Transverse colon (tissue), 4 donors: ENCODE data around the gene AK4. TPM values are rescaled to one million over a fixed set of nuclear protein-coding genes. Genes with fewer than 3 reads are reported as not detected.
"Not testable (repeated sequence)": the region's sequence is repeated elsewhere in the genome, so short reads cannot be mapped to it uniquely, and the experiment has no call there.

Experiments used
- DNase-seq: peaks from one replicate; pipeline ENCODE4 v3.0.0-alpha.2; 2019
- H3K27ac ChIP-seq, 4 donors: fragments of 200-600 bp; sonication (generic); 2 replicates each; pipeline ENCODE4 v1.5.1; 2016 to 2018; ENCODE audit warnings: inconsistent platforms in 4 of 4
- H3K27me3 ChIP-seq: fragments of 200-600 bp; sonication (generic); 2 replicates; pipeline ENCODE4 v1.5.1; 2017; ENCODE audit warnings: inconsistent platforms
- H3K36me3 ChIP-seq, 4 donors: fragments of 200-600 bp; sonication (generic); 2 replicates each; pipeline ENCODE4 v1.5.1; 2017 to 2019; ENCODE audit warnings: inconsistent platforms in 4 of 4
- H3K4me1 ChIP-seq, 4 donors: fragments of 200-600 bp; sonication (generic); 2 replicates each; pipeline ENCODE4 v1.5.1; 2017 to 2020; ENCODE audit warnings: inconsistent platforms in 4 of 4
- H3K4me3 ChIP-seq, 4 donors: fragments of 200-600 bp; sonication (generic); 1 replicate in 1 of 4; 2 replicates in 3 of 4; pipeline versions ENCODE4 v1.5.1 to v1.6.1; 2017 to 2019; ENCODE audit warnings: inconsistent platforms in 4 of 4
- H3K9me3 ChIP-seq, 2 donors: fragments of 200-600 bp; sonication (generic); 2 replicates each; pipeline ENCODE4 v1.5.1; 2017 to 2019; ENCODE audit warnings: inconsistent platforms in 2 of 2
- EP300 ChIP-seq: sonication (generic); formaldehyde crosslinking; IDR thresholded peaks from one replicate; pipeline ENCODE4 v1.6.1; 2017; ENCODE audit warnings: antibody characterized with exemption, low read depth
- POLR2A ChIP-seq: fragments of 450-650 bp; IDR thresholded peaks from one replicate; pipeline ENCODE4 v1.6.1; 2016; ENCODE audit warnings: antibody characterized with exemption, mild to moderate bottlenecking, moderate library complexity
- POLR2AphosphoS5 ChIP-seq, 3 donors: sonication (generic); formaldehyde crosslinking; IDR thresholded peaks; one replicate each; pipeline ENCODE4 v1.6.1; 2016; ENCODE audit warnings: antibody characterized with exemption in 3 of 3
- WGBS, 2 donors: methylation state at CpG; one replicate each; pipeline ENCODE4 v1.1.5; 2018; ENCODE audit warnings: low coverage in 1 of 2; 5-methylcytosine and 5-hydroxymethylcytosine counted together
- in situ Hi-C, 4 donors: fragments of 200-750 bp; cut with MboI; loops; one replicate each; pipeline versions ENCODE4 v1.15.0 to v1.15.1; 2017; ENCODE audit warnings: low sequenced_read_pairs in 3 of 4, low pct_ligation_motif_present in 1 of 4, low pct_unique_long_range_greater_than_20kb in 1 of 4
- intact Hi-C: fragments of 100-400 bp; cut with DNase I; formaldehyde crosslinking; loops from one replicate; pipeline ENCODE4 v1.15.1; 2023; ENCODE audit warnings: low total_unique reads
- total RNA-seq, 4 donors: library from RNA; depleted of rRNA; stranded (reverse); fragments of >200 nt; gene quantifications; one replicate each; pipeline ENCODE4 v1.1.0, GENCODE V29; 2016
- TF ChIP-seq, protein P1 (sequence below), 5 experiments: fragments of 200-600 bp in 3 of 5; fragments of 450-650 bp in 2 of 5; sonication (generic) in 3 of 5; IDR thresholded peaks; 1 replicate in 2 of 5; 2 replicates in 3 of 5; pipeline ENCODE4 v1.5.1; 2016 to 2017; ENCODE audit warnings: antibody characterized with exemption in 5 of 5, inconsistent platforms in 3 of 5, mild to moderate bottlenecking in 2 of 5, moderate library complexity in 1 of 5

AK4 gene
- total RNA-seq, 4 donors from 2014 or later = 12.0 to 42.8 (median 36.1) TPM

DNA sequence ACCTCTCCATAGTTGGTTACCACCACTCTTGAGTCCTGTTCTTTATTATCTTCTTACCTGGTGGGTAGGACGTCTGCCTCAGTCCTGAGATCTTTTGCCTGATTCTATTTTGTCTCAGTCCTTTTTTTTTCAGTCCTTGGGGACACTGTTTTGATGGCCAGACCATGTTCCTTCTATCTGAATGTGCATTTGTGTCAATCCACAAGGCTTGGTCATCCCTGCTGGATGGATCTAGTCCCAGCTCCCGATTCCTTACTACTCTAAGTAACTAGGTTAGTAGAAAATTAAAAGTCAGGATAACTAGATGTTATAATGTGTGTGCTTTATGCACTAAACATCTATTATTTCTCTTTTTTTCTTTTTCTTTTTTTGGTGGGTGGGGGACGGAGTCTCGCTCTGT is 28.1 kb upstream of the AK4 start:
- H3K27ac ChIP-seq = no peak overlapping the region
- no peaks in the 10 kb centered on the region for H3K9me3 ChIP-seq
- no peaks in the 10 kb centered on the region for H3K27me3 ChIP-seq
- 83 to 86% methylated on average over 4 of the region's 4 CpGs for WGBS, 2 donors
- H3K4me1 ChIP-seq = no peaks in the 10 kb centered on the region
- intact Hi-C loops = no loop called here
- in situ Hi-C loops = loop anchor here in 1 of 4 donors (25.0 kb wide), 1 partner anchor 567 kb away; no protein-coding TSS in a partner anchor
- no peak overlapping the region for H3K4me3 ChIP-seq
- no peaks in the 10 kb centered on the region for H3K36me3 ChIP-seq
- TF ChIP-seq POLR2A = no peak
- no peak for TF ChIP-seq POLR2AphosphoS5 (IDR thresholded peaks at IDR 0.05)
- TF ChIP-seq, protein P1, sequence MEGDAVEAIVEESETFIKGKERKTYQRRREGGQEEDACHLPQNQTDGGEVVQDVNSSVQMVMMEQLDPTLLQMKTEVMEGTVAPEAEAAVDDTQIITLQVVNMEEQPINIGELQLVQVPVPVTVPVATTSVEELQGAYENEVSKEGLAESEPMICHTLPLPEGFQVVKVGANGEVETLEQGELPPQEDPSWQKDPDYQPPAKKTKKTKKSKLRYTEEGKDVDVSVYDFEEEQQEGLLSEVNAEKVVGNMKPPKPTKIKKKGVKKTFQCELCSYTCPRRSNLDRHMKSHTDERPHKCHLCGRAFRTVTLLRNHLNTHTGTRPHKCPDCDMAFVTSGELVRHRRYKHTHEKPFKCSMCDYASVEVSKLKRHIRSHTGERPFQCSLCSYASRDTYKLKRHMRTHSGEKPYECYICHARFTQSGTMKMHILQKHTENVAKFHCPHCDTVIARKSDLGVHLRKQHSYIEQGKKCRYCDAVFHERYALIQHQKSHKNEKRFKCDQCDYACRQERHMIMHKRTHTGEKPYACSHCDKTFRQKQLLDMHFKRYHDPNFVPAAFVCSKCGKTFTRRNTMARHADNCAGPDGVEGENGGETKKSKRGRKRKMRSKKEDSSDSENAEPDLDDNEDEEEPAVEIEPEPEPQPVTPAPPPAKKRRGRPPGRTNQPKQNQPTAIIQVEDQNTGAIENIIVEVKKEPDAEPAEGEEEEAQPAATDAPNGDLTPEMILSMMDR (IDR thresholded peaks at IDR 0.05) = no peak
- TF ChIP-seq EP300 = no peak
- DNase-seq = no peak

DNA sequence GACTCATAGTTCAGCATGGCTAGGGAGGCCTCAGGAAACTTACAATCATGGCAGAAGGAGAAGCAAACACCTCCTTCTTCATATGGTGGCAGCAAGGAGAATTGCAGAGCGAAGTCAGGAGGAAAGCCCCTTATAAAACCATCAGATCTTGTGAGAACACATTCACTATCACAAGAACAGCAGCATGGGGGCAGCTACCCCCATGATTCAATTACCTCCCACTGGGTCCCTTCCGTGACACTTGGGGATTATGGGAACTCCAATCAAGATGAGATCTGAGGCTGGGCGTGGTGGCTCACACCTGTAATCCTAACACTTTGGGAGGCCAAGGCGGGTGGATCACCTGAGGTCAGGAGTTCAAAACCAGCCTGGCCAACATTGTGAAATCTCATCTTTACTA is 18.9 kb upstream of the AK4 start:
- 94% methylated on average over 4 of the region's 4 CpGs; no CpG with 5 or more reads in 1 of the 2 donors for WGBS, 2 donors
- intact Hi-C loops, H3K27me3 ChIP-seq, H3K4me1 ChIP-seq, H3K36me3 ChIP-seq, H3K4me3 ChIP-seq, in situ Hi-C loops, H3K9me3 ChIP-seq, H3K27ac ChIP-seq, DNase-seq: not testable (repeated sequence)

DNA sequence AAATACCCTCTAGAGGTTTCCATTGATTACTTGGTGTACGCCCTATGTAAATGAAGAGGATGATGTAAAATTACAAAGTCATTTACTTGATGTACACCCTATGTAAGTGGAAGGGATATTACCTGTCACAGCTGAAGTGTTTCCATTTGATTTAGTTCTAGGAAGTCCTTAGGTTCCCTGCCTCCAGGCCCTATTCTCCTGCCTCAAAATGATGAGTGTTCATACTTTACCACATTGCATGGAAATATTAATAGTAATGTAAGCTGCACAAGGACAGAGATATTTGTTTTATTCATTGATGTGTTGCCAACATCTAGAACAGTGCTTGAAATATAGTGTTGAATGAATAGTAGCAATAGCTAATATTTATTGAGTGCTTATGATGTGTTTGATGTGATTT is 9.5 kb upstream of the AK4 start:
- H3K27ac ChIP-seq = no peak overlapping the region
- no peak overlapping the region for H3K4me3 ChIP-seq
- WGBS, 2 donors = 75 to 94% methylated on average over 1 of the region's 1 CpG
- in situ Hi-C loops (no loop called here), intact Hi-C loops (no loop called here)
- no peak for TF ChIP-seq POLR2A
- TF ChIP-seq EP300 = no peak
- no peak for TF ChIP-seq POLR2AphosphoS5 (IDR thresholded peaks at IDR 0.05)
- TF ChIP-seq, protein P1 (IDR thresholded peaks at IDR 0.05) = no peak
- H3K4me1 ChIP-seq = peaks cover 0 to 12% (median 3%) of the 10 kb centered on the region in 4 donors
- H3K9me3 ChIP-seq = no peaks in the 10 kb centered on the region
- H3K27me3 ChIP-seq = no peaks in the 10 kb centered on the region
- DNase-seq = no peak
- H3K36me3 ChIP-seq = no peaks in the 10 kb centered on the region

DNA sequence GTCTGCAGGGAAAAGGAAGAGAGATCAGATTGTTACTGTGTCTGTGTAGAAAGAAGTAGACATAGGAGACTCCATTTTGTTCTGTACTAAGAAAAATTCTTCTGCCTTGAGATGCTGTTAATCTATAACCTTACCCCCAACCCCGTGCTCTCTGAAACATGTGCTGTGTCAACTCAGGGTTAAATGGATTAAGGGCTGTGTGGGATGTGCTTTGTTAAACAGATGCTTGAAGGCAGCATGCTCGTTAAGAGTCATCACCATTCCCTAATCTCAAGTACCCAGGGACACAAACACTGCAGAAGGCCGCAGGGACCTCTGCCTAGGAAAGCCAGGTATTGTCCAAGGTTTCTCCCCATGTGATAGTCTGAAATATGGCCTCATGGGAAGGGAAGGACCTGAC is 8.2 kb upstream of the AK4 start:
- H3K27ac ChIP-seq, H3K27me3 ChIP-seq, H3K9me3 ChIP-seq, in situ Hi-C loops, H3K4me3 ChIP-seq, H3K36me3 ChIP-seq, intact Hi-C loops, DNase-seq: not testable (repeated sequence)
- H3K4me1 ChIP-seq = peaks cover 0 to 12% (median 3%) of the 10 kb centered on the region in 4 donors
- WGBS, 2 donors = 81% methylated on average over 3 of the region's 3 CpGs; no CpG with 5 or more reads in 1 of the 2 donors

DNA sequence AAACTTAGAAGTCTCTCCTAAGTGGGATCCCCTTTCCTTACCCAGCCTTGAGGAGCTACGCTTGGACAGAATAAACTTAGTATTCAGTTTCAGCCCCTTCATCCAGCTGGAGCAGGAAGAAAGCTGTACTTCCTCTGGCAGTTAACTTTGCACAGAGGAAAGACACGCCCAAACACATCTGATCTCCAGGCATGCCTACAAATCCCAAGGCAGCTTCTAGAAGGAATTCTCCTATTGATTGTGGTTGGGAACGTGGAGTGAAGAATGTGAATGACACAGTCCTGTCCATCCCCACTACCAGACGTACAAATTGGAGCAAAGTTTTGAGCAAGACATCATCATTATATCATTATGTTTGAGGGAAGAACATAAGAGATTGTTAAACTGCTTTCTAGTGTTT is 6.6 kb upstream of the AK4 start:
- peaks cover 0 to 12% (median 3%) of the 10 kb centered on the region in 4 donors for H3K4me1 ChIP-seq
- no peaks in the 10 kb centered on the region for H3K9me3 ChIP-seq
- in situ Hi-C loops (no loop called here), intact Hi-C loops (no loop called here)
- 24 to 25% methylated on average over 3 to 4 of the region's 4 CpGs for WGBS, 2 donors
- no peak overlapping the region for H3K4me3 ChIP-seq
- peak; percentile 27 for DNase-seq
- peak overlapping the region in 3 of 4 donors; percentile 19 to 36 (median 32) for H3K27ac ChIP-seq
- TF ChIP-seq POLR2A = no peak
- peak in 1 of 3 donors; percentile 26 for TF ChIP-seq POLR2AphosphoS5 (IDR thresholded peaks at IDR 0.05)
- H3K36me3 ChIP-seq = no peaks in the 10 kb centered on the region
- H3K27me3 ChIP-seq = no peaks in the 10 kb centered on the region

DNA sequence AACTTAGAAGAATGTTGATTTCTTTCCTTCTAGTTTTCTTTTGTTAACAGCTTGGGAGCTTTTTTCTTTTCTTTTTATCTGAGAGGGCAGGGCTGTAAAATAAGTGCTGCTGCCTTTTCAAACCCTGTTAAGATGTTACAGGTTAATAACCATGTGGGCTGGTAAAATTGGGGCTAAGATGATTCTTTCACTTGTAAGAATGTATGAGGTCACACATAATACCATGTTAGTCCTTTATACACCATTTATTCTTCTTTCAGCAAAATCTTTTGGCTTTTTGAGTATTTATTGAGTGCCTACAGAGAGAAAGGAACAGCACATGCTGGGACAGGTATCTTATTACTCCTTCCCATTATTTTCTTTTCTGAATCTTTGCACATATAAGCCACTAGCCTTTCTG is 6.1 kb upstream of the AK4 start:
- intact Hi-C loops (no loop called here), in situ Hi-C loops (no loop called here)
- Histone ChIP-seq H3K27ac (peak overlapping the region in 2 of 4 donors; percentile 28 to 32), H3K36me3 (no peaks in the 10 kb centered on the region), H3K4me3 (no peak overlapping the region), H3K9me3 (no peaks in the 10 kb centered on the region), H3K27me3 (no peaks in the 10 kb centered on the region), H3K4me1 (peaks cover 0 to 15% (median 6%) of the 10 kb centered on the region in 4 donors)
- DNase-seq = no peak
- no peak for TF ChIP-seq EP300
- TF ChIP-seq POLR2A = no peak
- no peak for TF ChIP-seq POLR2AphosphoS5 (IDR thresholded peaks at IDR 0.05)
- TF ChIP-seq, protein P1 (IDR thresholded peaks at IDR 0.05) = no peak

DNA sequence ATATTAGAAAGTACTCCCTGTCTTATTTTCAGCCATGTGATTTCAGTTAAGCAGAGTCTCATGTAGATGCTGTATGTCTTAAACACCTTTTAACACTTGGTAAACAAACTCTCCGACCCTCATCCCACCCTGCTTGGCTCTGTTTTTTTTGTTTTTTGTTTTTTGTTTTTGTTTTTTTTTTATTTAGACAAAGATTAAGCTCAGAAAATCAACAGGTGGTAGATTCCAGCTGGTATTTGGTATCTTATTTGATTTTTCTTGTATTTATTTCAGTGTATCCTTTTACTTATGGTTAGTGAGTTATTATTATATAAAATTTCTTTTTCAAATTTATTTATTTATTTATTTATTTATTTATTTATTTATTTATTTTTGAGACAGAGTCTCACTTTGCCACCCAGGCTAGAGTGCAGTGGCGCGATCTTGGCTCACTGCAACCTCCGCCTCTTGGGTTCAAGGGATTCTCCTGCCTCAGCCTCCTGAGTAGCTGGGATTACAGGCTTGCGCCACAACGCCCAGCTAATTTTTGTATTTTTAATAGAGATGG is 4.8 kb upstream of the AK4 start:
- DNase-seq, intact Hi-C loops, H3K36me3 ChIP-seq, in situ Hi-C loops, H3K27ac ChIP-seq, H3K9me3 ChIP-seq, H3K4me3 ChIP-seq, H3K27me3 ChIP-seq: not testable (repeated sequence)
- 56 to 90% methylated on average over 1 to 6 of the region's 6 CpGs for WGBS, 2 donors
- H3K4me1 ChIP-seq = peaks cover 0 to 18% (median 11%) of the 10 kb centered on the region in 4 donors
